NCI-H1694 (cell line): ENCODE data around the gene APOA5.
"Not testable (repeated sequence)": the region's sequence is repeated elsewhere in the genome, so short reads cannot be mapped to it uniquely, and the experiment has no call there.

Experiments
- DNase-seq: peaks from one replicate; lab custom pipeline; 2025; lab: John Stamatoyannopoulos, UW

Gene APOA5

GRCh38 chr11:116827461-116827860 is 35.8 kb upstream of the APOA5 start:
- DNase-seq: no peak

GRCh38 chr11:116826751-116827431 is 35.2 kb upstream of the APOA5 start:
- DNase-seq: no peak

DNA sequence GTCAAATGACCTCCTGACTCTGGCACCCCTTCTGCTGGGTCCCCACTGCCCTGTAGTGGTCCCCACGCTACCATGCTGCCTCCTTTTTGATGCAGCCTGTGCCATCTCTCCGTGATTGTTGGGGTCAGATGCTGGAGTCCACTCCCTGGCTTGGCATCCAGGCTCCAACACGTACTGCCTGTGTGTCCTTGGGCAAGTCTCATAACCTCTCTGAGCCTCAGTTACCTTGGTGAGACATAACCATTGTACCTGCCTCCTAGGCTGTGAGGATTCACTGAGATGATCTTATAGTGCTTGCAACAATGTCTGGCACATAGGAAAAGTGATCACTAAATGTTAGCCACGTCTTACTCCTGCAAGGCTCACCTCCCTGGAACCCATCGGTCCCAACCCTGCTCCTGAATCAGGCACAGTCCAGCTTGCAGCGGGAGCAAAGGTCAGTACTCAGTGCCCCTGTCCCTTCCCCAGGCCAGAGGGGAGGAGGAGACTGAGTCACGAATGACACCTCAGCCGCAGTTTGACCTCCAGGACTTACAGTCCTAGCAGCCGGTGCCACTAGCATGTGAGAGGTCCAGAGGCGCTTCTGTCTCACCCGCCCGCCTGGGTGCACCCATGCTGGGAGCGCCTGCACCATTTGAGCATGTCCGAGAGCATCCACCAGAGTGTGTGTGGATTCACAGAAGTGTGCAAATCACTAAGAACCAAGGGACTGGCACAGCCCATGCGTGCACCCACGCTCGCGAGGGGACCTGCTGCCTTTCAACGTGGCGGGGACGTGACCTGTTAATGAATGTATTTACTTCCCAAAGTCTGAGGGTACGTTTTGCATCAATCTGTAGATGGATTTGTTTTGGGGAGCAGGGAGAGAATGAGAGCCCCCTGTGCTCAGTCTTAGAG is 34.4 kb upstream of the APOA5 start:
- DNase-seq: no peak

DNA sequence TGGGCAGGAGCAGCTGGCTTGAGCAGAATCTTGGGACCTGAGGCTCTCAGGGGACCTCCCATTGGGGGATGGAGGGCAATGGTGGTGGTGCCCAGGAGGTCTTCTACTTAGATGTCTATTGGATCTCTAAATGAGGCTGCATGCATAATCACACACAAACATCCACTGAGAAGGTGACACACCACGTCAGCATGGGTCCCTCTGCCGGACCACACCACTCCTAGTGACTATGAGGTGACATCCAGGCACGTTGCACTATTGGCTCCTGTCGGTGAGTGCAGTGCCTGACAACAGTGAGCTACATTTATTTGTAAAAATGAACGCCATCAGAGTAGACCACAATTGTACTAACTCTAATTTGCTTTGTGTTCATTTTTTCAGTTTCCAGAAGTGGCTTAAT is 33.8 kb upstream of the APOA5 start:
- no peak for DNase-seq

DNA sequence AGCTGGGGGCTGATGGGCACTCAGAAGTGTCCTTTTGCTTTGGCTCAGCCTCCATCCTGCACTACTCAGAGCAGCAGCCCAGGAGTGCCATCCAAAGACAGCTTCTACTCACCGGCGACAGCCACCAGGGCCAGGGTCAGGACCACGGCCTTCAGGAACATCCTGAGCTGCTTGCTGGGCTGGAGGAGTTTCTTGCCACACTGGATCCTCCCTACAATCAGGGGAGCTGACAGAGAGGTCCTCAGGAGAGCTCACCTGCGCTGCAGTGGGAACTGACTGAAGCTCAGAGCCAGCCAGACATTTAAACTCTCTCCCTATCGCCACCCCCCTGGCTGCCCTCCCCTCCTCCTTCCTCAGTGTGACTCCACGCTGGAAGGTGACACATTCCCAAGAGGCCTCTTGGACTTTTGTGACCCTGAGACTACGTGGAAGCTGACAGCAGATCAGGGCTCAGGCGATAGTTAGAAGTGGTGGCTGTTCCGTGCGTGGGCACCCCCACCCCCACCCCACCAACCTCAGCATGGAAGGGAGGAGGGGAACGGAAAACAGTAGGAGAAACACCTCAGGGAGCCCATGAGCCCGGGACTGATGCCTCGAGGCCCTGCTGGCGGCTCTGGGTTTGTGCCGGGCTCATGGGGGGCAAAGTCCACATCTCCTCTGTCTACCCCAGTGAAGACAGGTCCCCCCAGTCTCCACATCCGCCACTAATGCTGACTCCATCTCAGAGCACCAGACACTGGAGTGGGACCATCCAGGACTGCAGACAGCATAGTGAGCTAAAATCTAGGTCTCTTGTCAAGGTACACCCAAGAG is 31.6 kb upstream of the APOA5 start, which contains the start of gene APOA4:
Gene APOA4 (minus strand): TSS at position 274 of the 813 bp plus-strand sequence. CDS start 113 bp downstream, at position 161.
- DNase-seq: no peak

DNA sequence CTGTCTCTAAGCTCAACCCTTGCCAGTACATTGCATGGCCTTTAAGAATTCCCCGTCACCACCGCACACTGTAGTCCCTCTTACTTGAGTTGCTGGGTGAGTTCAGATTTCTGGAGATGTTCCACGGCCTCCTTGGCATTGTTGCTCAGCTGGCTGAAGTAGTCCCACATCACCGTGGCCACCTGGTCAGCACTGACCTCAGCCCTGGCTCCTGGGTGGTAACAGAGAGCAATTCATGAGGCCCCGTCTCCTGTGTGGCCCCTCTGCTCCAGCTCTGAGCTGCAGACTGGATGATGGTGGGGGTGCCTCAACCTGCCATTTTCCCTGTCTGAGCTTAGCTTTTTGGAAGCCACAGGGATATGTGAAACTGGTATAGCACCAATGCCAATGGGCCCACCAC is 30.9 kb upstream of the APOA5 start:
- DNase-seq: no peak

- no peak for DNase-seq
Measured at GRCh38 chr11:116821050-116821918, 29.6 kb upstream of the APOA5 start.

- no peak for DNase-seq
Measured at GRCh38 chr11:116819049-116819448, 27.4 kb upstream of the APOA5 start.

DNA sequence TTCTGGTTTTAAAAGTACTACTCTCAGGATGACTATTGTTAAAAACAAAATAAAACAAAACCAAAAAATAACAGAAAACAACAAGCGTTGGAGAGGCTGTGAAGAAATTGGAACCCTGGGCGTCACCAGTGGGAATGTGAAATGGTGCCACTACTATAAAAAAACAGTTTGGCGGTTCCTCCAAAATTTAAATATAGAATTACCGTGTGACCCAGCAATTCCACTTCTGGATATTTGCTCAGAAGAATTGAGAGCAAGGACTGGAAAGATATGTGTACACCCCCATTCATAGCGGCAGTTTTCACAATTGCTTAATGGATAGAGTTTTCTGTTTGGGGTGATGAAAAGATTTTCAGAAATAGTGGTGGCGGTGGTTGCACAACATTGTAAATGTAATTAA is 22.8 kb upstream of the APOA5 start:
- no peak for DNase-seq

DNA sequence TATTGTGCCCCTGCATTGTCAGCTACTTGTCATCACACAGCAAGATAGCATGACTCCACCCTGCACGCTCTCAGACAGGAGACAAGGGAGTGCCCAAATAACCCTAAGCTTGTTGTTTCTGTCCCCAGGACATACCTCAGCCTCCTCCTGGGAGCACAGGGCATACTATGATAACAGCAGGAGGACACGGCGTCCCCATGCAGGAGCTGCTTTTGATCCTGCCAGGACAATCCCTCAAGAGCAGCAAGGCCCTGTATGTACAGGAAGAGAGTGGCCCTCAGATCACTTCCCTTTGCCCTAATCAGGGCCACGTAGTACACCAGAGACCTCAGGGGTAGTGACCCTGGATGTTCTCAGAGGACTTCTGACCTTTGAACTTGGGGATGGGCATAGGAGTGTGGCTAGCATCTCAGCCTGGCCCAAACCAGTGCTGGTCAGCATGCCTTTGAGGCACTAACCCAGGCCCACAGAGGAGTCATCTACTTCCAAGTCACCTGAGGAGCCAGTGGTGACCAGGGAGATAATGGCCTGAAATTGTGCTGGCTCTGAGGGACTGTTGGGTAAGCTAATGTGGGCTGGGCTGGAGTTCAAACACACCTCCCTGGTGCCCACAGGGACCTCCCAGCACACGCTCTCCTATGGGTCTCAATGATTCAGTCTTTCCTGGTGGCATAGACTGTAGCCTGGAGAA is 22.2 kb upstream of the APOA5 start:
- DNase-seq: no peak

DNA sequence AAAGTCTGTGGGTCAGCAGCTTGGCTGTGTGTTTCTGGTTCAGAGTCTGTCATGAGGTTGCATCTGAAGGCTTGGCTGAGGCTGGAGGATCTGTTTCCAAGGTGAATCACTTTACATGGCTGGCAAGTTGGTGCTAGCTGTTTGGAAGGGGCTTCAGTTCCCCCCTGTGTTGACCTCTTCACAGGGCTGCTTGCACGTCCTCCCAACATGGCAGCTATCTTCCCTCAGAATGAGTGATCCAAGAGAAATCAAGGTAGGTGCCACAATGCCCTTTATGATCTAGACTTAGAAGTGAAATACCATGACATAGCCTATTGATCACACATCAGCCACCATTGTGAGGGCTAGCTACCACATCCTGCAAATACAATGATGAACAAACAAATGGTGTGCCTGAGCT is 21.5 kb upstream of the APOA5 start:
- no peak for DNase-seq

DNA sequence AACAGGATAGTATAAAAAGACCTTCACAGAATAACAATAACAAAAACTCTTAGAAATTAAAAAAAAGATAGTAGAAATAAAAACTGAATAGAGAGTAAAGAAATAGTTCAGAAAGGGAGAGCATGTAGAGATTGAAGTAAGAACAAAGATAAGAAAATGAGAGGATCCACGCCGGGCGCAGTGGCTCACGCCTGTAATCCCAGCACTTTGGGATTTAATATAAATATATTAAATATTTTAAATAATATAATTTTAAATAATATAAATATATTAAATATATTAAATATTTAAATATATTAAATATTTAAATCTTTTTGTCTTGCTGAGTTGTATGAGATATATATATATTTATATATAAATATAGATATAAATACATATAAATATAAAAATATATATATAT is 20.4 kb upstream of the APOA5 start:
- no peak for DNase-seq

- no peak for DNase-seq
Measured at GRCh38 chr11:116811194-116811593, 19.5 kb upstream of the APOA5 start.

- no peak for DNase-seq
Measured at GRCh38 chr11:116808262-116809175, 16.8 kb upstream of the APOA5 start.

DNA sequence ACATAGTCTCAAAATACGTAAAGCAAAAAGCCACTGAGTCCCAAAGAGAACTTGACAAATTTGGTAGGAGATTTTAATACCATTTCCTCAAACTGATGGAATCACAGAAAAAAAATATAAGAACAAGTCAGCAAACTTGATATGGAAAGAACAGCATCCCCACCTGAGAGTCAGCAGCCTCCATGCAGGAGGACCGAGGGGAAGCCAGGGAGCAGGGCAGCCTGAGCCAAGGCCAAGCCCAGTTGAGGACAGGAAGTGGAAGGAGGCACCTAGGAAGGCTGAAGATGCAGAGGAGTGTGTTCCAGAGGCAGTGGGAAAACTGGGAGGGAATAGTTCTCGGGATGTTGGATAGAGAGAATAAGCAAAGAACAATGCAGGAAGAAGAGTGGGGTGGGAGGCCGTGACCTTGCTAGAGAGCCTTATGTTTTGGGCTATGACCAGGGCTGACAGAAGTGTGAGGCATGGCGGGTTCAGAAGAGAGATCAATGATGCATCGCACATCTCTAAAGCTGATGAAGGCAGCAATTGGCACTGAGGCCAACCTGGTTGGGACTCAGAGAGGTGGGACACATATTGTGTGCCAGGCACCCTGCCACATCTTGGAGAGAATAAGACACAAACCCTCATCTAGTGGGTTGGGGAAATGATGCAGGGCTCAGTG is 16.1 kb upstream of the APOA5 start:
- DNase-seq: no peak

DNA sequence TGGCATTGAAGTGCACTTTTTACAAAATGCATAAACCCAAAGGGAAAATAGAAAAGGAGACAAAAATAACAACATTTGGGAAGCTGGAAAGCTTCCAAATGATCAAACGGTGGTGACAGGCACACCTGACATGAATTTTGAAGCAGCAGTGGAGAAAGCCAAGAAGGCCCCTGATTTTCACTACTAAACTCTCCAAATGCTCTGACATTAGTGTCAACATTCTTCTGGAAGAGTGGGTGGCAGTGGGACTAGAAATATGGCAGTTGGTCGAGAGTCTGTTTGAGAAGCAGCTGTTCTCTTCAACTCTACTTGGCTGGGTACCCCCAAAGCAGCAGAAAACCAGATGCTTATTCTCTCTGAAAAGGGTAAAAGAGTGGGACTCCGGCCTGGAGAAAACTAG is 12.3 kb upstream of the APOA5 start:
- no peak for DNase-seq

- not testable (repeated sequence) for DNase-seq
Measured at GRCh38 chr11:116801662-116802061, 10.0 kb upstream of the APOA5 start.

- no peak for DNase-seq
Measured at GRCh38 chr11:116800610-116801009, 8.9 kb upstream of the APOA5 start.

DNA sequence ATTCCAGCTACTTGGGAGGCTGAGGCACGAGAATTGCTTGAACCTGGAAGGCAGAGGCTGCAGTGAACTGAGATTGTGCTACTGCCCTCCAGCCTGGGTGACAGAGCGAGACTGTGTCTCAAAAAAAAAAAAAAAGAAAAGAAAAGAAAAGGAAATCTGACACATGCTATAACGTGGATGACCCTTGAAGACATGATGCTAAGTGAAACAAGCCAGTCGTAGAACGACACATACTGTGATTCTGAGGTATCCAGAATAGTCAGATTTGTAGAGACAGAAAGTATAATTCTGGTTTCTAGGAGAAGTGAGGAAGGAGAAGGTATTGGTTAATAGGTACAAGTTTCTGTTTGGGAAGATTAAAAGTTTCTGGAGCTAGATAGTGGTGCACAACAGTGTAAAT is 6.7 kb upstream of the APOA5 start:
- DNase-seq: no peak
